IMR-90 (cell line): ENCODE measurements around the gene ZNF268. TPM values are rescaled to one million over a fixed set of nuclear protein-coding genes. Genes with fewer than 3 reads are reported as not detected.

Experiments
- ATAC-seq: fragments of 200-7000 bp; cut with Tn5 transposase; 2 replicates; pipeline ENCODE4 v1.9.1; 2020; ENCODE audit warnings: low read depth, mild to moderate bottlenecking, moderate library complexity
- BruUV-seq: library from RNA; stranded (reverse); fragments of 400-500 nt; replicated peaks from 2 replicates; lab custom pipeline; 2021; lab: Mats Ljungman, UMichigan
- CTCF ChIA-PET: fragments of 300-600 bp; formaldehyde crosslinking; extraction: SDS; loops from one replicate; lab custom pipeline; 2021; ENCODE audit warnings: antibody characterized with exemption; lab: Yijun Ruan, JAX
- POLR2A ChIA-PET: fragments of 300-600 bp; sonication (Branson Sonifier 250); formaldehyde crosslinking; loops from one replicate; lab custom pipeline; 2022; ENCODE audit warnings: antibody characterized with exemption; ENCODE audit not compliant: unreplicated experiment; lab: Charles Lee
- DNase-seq: peaks from one replicate; pipeline ENCODE4 v3.0.0; 2013
- H2AFZ ChIP-seq: replicated peaks from 2 replicates; pipeline ENCODE3; 2013; ENCODE audit warnings: low read length, mild to moderate bottlenecking; ENCODE audit not compliant: poor library complexity
- H2AK5ac ChIP-seq: 2 replicates; pipeline ENCODE4 v1.6.1; 2013; ENCODE audit warnings: low read depth, low read length, inconsistent platforms
- H2AK9ac ChIP-seq: replicated peaks from 2 replicates; pipeline ENCODE3; 2013; ENCODE audit warnings: mild to moderate bottlenecking, low read depth, low read length, moderate library complexity; ENCODE audit not compliant: poor library complexity
- H2BK120ac ChIP-seq: 2 replicates; pipeline ENCODE4 v1.6.1; 2013; ENCODE audit warnings: low read depth, low read length, inconsistent platforms
- H2BK15ac ChIP-seq: 3 replicates; pipeline ENCODE4 v1.6.1; 2013; ENCODE audit warnings: low read depth, low read length, inconsistent platforms
- H2BK20ac ChIP-seq: 2 replicates; pipeline ENCODE4 v1.6.1; 2013; ENCODE audit warnings: low read depth, mild to moderate bottlenecking, inconsistent platforms, low read length, moderate library complexity
- H2BK5ac ChIP-seq: 2 replicates; pipeline ENCODE4 v1.6.1; 2013; ENCODE audit warnings: mild to moderate bottlenecking, low read depth, low read length, inconsistent platforms; ENCODE audit not compliant: poor library complexity, severe bottlenecking
- H3K14ac ChIP-seq: replicated peaks from 2 replicates; pipeline ENCODE4 v1.6.1; 2013; ENCODE audit warnings: low read depth, low read length, inconsistent platforms
- H3K18ac ChIP-seq: 2 replicates; pipeline ENCODE4 v1.6.1; 2013; ENCODE audit warnings: low read depth, low read length, control low read depth
- H3K23ac ChIP-seq: 2 replicates; pipeline ENCODE4 v1.6.1; 2013; ENCODE audit warnings: low read depth, low read length, inconsistent platforms
- H3K27ac ChIP-seq: 2 replicates; pipeline ENCODE4 v1.5.1; 2013; ENCODE audit warnings: mild to moderate bottlenecking, control low read depth, low read length; ENCODE audit not compliant: insufficient read depth
- H3K27me3 ChIP-seq: 2 replicates; pipeline ENCODE4 v1.6.1; 2013; ENCODE audit warnings: low read length; ENCODE audit not compliant: control insufficient read depth, insufficient read depth
- H3K36me3 ChIP-seq: 2 replicates; pipeline ENCODE4 v1.6.1; 2013; ENCODE audit warnings: low read length, mixed read lengths; ENCODE audit not compliant: control insufficient read depth, insufficient read depth
- H3K4ac ChIP-seq: 2 replicates; pipeline ENCODE4 v1.6.1; 2013; ENCODE audit warnings: low read depth, low read length, inconsistent platforms
- H3K4me1 ChIP-seq: 2 replicates; pipeline ENCODE4 v1.6.1; 2013; ENCODE audit warnings: low read length, mixed read lengths; ENCODE audit not compliant: control insufficient read depth, insufficient read depth
- H3K4me2 ChIP-seq: 2 replicates; pipeline ENCODE4 v1.6.1; 2013; ENCODE audit warnings: low read depth, mild to moderate bottlenecking, control low read depth, low read length, moderate library complexity
- H3K4me3 ChIP-seq: 2 replicates; pipeline ENCODE4 v1.5.1; 2013; ENCODE audit warnings: low read depth, mild to moderate bottlenecking, control low read depth, low read length, moderate library complexity; ENCODE audit not compliant: insufficient read depth
- H3K56ac ChIP-seq: 2 replicates; pipeline ENCODE4 v1.6.1; 2013; ENCODE audit warnings: low read length, inconsistent platforms; ENCODE audit not compliant: insufficient read depth; ENCODE audit errors: extremely low read depth
- H3K79me1 ChIP-seq, 2 experiments: 2 replicates each; pipeline ENCODE4 v1.6.1; 2013; ENCODE audit warnings: low read length in 2 of 2, inconsistent platforms in 1 of 2, low read depth in 1 of 2
- H3K9ac ChIP-seq: 2 replicates; pipeline ENCODE4 v1.6.1; 2013; ENCODE audit warnings: low read depth, low read length, control low read depth
- H3K9me1 ChIP-seq: 2 replicates; pipeline ENCODE4 v1.6.1; 2013; ENCODE audit warnings: low read length, inconsistent platforms; ENCODE audit not compliant: insufficient read depth
- H3K9me3 ChIP-seq: 2 replicates; pipeline ENCODE4 v1.6.1; 2013; ENCODE audit warnings: low read length; ENCODE audit not compliant: control insufficient read depth, insufficient read depth
- H4K20me1 ChIP-seq: 2 replicates; pipeline ENCODE4 v1.6.1; 2013; ENCODE audit warnings: low read length, inconsistent platforms; ENCODE audit not compliant: insufficient read depth
- H4K5ac ChIP-seq: 2 replicates; pipeline ENCODE4 v1.6.1; 2013; ENCODE audit warnings: mild to moderate bottlenecking, low read depth, low read length, control low read depth
- H4K8ac ChIP-seq, 2 experiments: 2 replicates each; pipeline ENCODE4 v1.6.1; 2013; ENCODE audit warnings: low read depth in 2 of 2, low read length in 2 of 2, control low read depth in 1 of 2, inconsistent platforms in 1 of 2
- H4K91ac ChIP-seq: 2 replicates; pipeline ENCODE4 v1.6.1; 2013; ENCODE audit warnings: low read depth, low read length, inconsistent platforms; ENCODE audit not compliant: insufficient read depth
- BHLHE40 ChIP-seq: fragments of 150-350 bp; IDR thresholded peaks from 2 replicates; pipeline ENCODE4 v1.6.1; 2016; ENCODE audit warnings: mild to moderate bottlenecking, low read depth, low read length
- CEBPB ChIP-seq: IDR thresholded peaks from 2 replicates; pipeline ENCODE4 v1.6.1; 2012; ENCODE audit warnings: low read depth, low read length, improper control_type of control experiment
- CHD1 ChIP-seq: IDR thresholded peaks from 2 replicates; pipeline ENCODE4 v1.6.1; 2012; ENCODE audit warnings: low read depth, low read length, improper control_type of control experiment
- CTCF ChIP-seq: conservative IDR thresholded peaks from 2 replicates; pipeline ENCODE4 v1.5.1; 2012; ENCODE audit warnings: mild to moderate bottlenecking, low read depth, low read length, improper control_type of control experiment
- ELK1 ChIP-seq: fragments of 150-350 bp; IDR thresholded peaks from 2 replicates; pipeline ENCODE4 v1.6.1; 2016; ENCODE audit warnings: low read depth, mild to moderate bottlenecking, low read length, moderate library complexity, borderline replicate concordance
- FOS ChIP-seq: fragments of 150-350 bp; IDR thresholded peaks from 2 replicates; pipeline ENCODE4 v1.6.1; 2016; ENCODE audit warnings: low read depth, low read length
- MAFK ChIP-seq: IDR thresholded peaks from 2 replicates; pipeline ENCODE4 v1.6.1; 2012; ENCODE audit warnings: low read depth, low read length, improper control_type of control experiment
- MAZ ChIP-seq: IDR thresholded peaks from 2 replicates; pipeline ENCODE4 v1.6.1; 2012; ENCODE audit warnings: low read depth, mild to moderate bottlenecking, low read length, improper control_type of control experiment, moderate library complexity, borderline replicate concordance
- MXI1 ChIP-seq: IDR thresholded peaks from 2 replicates; pipeline ENCODE4 v1.6.1; 2012; ENCODE audit warnings: low read depth, mild to moderate bottlenecking, low read length, moderate library complexity, borderline replicate concordance
- NFE2L2 ChIP-seq: fragments of 150-350 bp; IDR thresholded peaks from 2 replicates; pipeline ENCODE4 v1.6.1; 2016; ENCODE audit warnings: low read depth, mild to moderate bottlenecking, low read length
- POLR2A ChIP-seq: IDR thresholded peaks from 2 replicates; pipeline ENCODE4 v1.6.1; 2012; ENCODE audit warnings: mild to moderate bottlenecking, low read depth, low read length
- RAD21 ChIP-seq: IDR thresholded peaks from 2 replicates; pipeline ENCODE4 v1.6.1; 2012; ENCODE audit warnings: low read length, improper control_type of control experiment
- RCOR1 ChIP-seq: IDR thresholded peaks from 2 replicates; pipeline ENCODE4 v1.6.1; 2012; ENCODE audit warnings: mild to moderate bottlenecking, low read length, improper control_type of control experiment; ENCODE audit not compliant: insufficient replicate concordance
- RFX5 ChIP-seq: IDR thresholded peaks from 2 replicates; pipeline ENCODE4 v1.8.0; 2012; ENCODE audit warnings: low read depth, mild to moderate bottlenecking, low read length, moderate library complexity
- SMC3 ChIP-seq: fragments of 150-350 bp; IDR thresholded peaks from 2 replicates; pipeline ENCODE4 v1.6.1; 2016; ENCODE audit warnings: low read depth, mild to moderate bottlenecking, antibody characterized with exemption, low read length, moderate library complexity
- USF2 ChIP-seq: fragments of 150-350 bp; IDR thresholded peaks from 2 replicates; pipeline ENCODE4 v1.6.1; 2017; ENCODE audit warnings: mild to moderate bottlenecking, antibody characterized with exemption, low read length, low read depth
- WGBS, 2 experiments: methylation state at CpG; one replicate each; pipeline versions ENCODE4 v1.1.5 to v1.1.7; 2013; ENCODE audit warnings: missing lambda C conversion rate in 2 of 2; ENCODE audit not compliant: insufficient read length in 1 of 2; ENCODE audit errors: extremely low coverage in 2 of 2; 5-methylcytosine and 5-hydroxymethylcytosine counted together
- dilution Hi-C: fragments of 300-500 bp; cut with HindIII; formaldehyde crosslinking; loops from one replicate; pipeline ENCODE4 v1.14.3; 2018; ENCODE audit warnings: low sequenced_read_pairs; ENCODE audit not compliant: unreplicated experiment
- in situ Hi-C: fragments of 300-500 bp; cut with MboI; formaldehyde crosslinking; loops from 3 replicates; pipeline ENCODE4 v1.14.3; 2019; ENCODE audit warnings: low sequenced_read_pairs, inconsistent platforms, mixed read lengths
- intact Hi-C: fragments of 100-400 bp; cut with micrococcal nuclease; formaldehyde crosslinking; loops from 2 replicates; pipeline ENCODE4 v1.10.0; 2022
- polyA plus RNA-seq, 3 experiments: library from polyadenylated mRNA; depleted of rRNA; stranded (reverse); fragments of >200 nt; gene quantifications; 2 replicates each; pipeline ENCODE4 v1.2.3, GENCODE V29; 2012; ENCODE audit warnings: low replicate concordance in 1 of 3
- total RNA-seq: library from RNA; depleted of rRNA; stranded (reverse); fragments of >200 nt; gene quantifications from 2 replicates; pipeline ENCODE4 v1.2.3, GENCODE V29; 2012

Gene ZNF268
- total and polyA plus RNA-seq, 2 of the 4 experiments (the other 2 are of a cell fraction) = 6.7 to 54.5 TPM

- H3K14ac ChIP-seq = no peak overlapping the region
- H4K91ac ChIP-seq = no peak overlapping the region
- H3K9me3 ChIP-seq = peaks cover 75% of the 10 kb centered on the region
- no peak overlapping the region for H3K4me3 ChIP-seq
- H2BK20ac ChIP-seq = no peak overlapping the region
- no peak overlapping the region for H4K8ac ChIP-seq
- no peak overlapping the region for H3K56ac ChIP-seq
- no peak overlapping the region for H3K23ac ChIP-seq
- no peak overlapping the region for H3K4me2 ChIP-seq
- H3K27ac ChIP-seq = no peak overlapping the region
- no peak overlapping the region for H2AK9ac ChIP-seq
- no peaks in the 10 kb centered on the region for H3K27me3 ChIP-seq
- no peaks in the 10 kb centered on the region for H3K79me1 ChIP-seq
- H2BK15ac ChIP-seq = no peak overlapping the region
- in situ Hi-C loops = no loop called here
- TF ChIP-seq CHD1 (no peak), NFE2L2 (no peak), BHLHE40 (no peak), FOS (no peak), POLR2A (no peak), SMC3 (no peak), RFX5 (no peak), MAFK (no peak), USF2 (no peak), CTCF (no peak), CEBPB (no peak), MXI1 (no peak), RCOR1 (no peak), RAD21 (no peak), MAZ (no peak), ELK1 (no peak)
- no peaks in the 10 kb centered on the region for H3K9me1 ChIP-seq
- H2BK120ac ChIP-seq = no peak overlapping the region
- no peak overlapping the region for H4K5ac ChIP-seq
- no peak overlapping the region for H2BK5ac ChIP-seq
- no CpG with 5 or more reads among the region's 2 CpGs for WGBS, 2 experiments
- H3K4me1 ChIP-seq = no peaks in the 10 kb centered on the region
- no peak for DNase-seq
- H3K18ac ChIP-seq = no peak overlapping the region
- CTCF ChIA-PET = no interaction called here
- dilution Hi-C loops = no loop called here
- H2AFZ ChIP-seq = no peak overlapping the region
- no peak overlapping the region for H2AK5ac ChIP-seq
- POLR2A ChIA-PET = no interaction called here
- BruUV-seq = no TSS peak
- no peak overlapping the region for H3K4ac ChIP-seq
- no peaks in the 10 kb centered on the region for H4K20me1 ChIP-seq
- ATAC-seq = no peak
- intact Hi-C loops = no loop called here
- H3K36me3 ChIP-seq = peaks cover 21% of the 10 kb centered on the region
- no peak overlapping the region for H3K9ac ChIP-seq
These were observed 25.1 kb downstream of the ZNF268 start for GRCh38 chr12:133206390-133206789.
